Measurements from ENCODE around the gene KATNA1. TPM values are rescaled to one million over a fixed set of nuclear protein-coding genes. Genes with fewer than 3 reads are reported as not detected.

Gene KATNA1
- total and polyA plus RNA-seq, 2 donors (not counting 3 experiments of a cell fraction or from before 2014, with no cell fraction given), result 9.9 to 15.9 TPM

- no TSS peak for BruUV-seq (replicated peaks)
- TF ChIP-seq MAX (IDR thresholded peaks at IDR 0.05; ENCODE audit: insufficient read depth, insufficient read length), result no peak
- TF ChIP-seq MYC (IDR thresholded peaks at IDR 0.05; ENCODE audit: low read depth, low read length), result no peak
- TF ChIP-seq GATA2 (IDR thresholded peaks at IDR 0.05; ENCODE audit: insufficient read depth, insufficient read length, low read depth, low read length), result peak; percentile 85
- no peak for TF ChIP-seq POLR2AphosphoS5 (IDR thresholded peaks at IDR 0.05; ENCODE audit: insufficient read depth, low read depth, low read length)
- TF ChIP-seq, protein P1, sequence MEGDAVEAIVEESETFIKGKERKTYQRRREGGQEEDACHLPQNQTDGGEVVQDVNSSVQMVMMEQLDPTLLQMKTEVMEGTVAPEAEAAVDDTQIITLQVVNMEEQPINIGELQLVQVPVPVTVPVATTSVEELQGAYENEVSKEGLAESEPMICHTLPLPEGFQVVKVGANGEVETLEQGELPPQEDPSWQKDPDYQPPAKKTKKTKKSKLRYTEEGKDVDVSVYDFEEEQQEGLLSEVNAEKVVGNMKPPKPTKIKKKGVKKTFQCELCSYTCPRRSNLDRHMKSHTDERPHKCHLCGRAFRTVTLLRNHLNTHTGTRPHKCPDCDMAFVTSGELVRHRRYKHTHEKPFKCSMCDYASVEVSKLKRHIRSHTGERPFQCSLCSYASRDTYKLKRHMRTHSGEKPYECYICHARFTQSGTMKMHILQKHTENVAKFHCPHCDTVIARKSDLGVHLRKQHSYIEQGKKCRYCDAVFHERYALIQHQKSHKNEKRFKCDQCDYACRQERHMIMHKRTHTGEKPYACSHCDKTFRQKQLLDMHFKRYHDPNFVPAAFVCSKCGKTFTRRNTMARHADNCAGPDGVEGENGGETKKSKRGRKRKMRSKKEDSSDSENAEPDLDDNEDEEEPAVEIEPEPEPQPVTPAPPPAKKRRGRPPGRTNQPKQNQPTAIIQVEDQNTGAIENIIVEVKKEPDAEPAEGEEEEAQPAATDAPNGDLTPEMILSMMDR (IDR thresholded peaks at IDR 0.05; ENCODE audit: extremely low read depth in 1 of 2, insufficient read depth in 1 of 2, low read depth in 1 of 2, low read length in 2 of 2), result no peak
- peak; percentile 84 for TF ChIP-seq FOS (IDR thresholded peaks at IDR 0.05; ENCODE audit: borderline replicate concordance, insufficient read depth, low read length)
- peak; percentile 81 for TF ChIP-seq JUN (IDR thresholded peaks at IDR 0.05; ENCODE audit: borderline replicate concordance, insufficient read depth, insufficient read length, low read depth)
- TF ChIP-seq EZH2 (IDR thresholded peaks at IDR 0.05; ENCODE audit: borderline replicate concordance, low read depth, low read length, severe bottlenecking), result no peak
- TF ChIP-seq POLR2A (IDR thresholded peaks at IDR 0.05; ENCODE audit: low read depth, low read length), result no peak
- Histone ChIP-seq H3K27ac (ENCODE audit: insufficient read depth, low read depth, low read length) (peak overlapping the region; percentile 37), H2AFZ (ENCODE audit: low read depth, low read length) (no peak overlapping the region), H4K20me1 (replicated peaks; ENCODE audit: control insufficient read depth, extremely low read depth, insufficient read depth, low read length) (no peaks in the 10 kb centered on the region), H3K79me2 (ENCODE audit: control insufficient read depth, insufficient read depth, low read length) (peaks cover 7% of the 10 kb centered on the region), H3K9me1 (replicated peaks; ENCODE audit: control insufficient read depth, extremely low read depth, insufficient read depth, low read length) (no peaks in the 10 kb centered on the region), H3K4me3 (replicated peaks in 1 of 3; ENCODE audit: insufficient read depth in 1 of 3, low read depth in 1 of 3, low read length in 3 of 3) (no peak overlapping the region), H3K27me3 (ENCODE audit: control insufficient read depth in 2 of 2, insufficient read depth in 2 of 2, low read length in 2 of 2) (peaks cover 3 to 10% of the 10 kb centered on the region in 2 experiments), H3K36me3 (ENCODE audit: control insufficient read depth in 2 of 2, extremely low read depth in 1 of 2, insufficient read depth in 2 of 2, low read length in 2 of 2) (no peaks in the 10 kb centered on the region), H3K9ac (replicated peaks; ENCODE audit: extremely low read depth, insufficient read depth, low read length) (no peak overlapping the region), H3K4me2 (ENCODE audit: insufficient read depth, low read length) (peak overlapping the region; percentile 57), H3K9me3 (replicated peaks; ENCODE audit: control insufficient read depth, insufficient read depth, low read length) (no peaks in the 10 kb centered on the region), H3K4me1 (ENCODE audit: control insufficient read depth, extremely low read depth, insufficient read depth, low read length) (peaks cover 16% of the 10 kb centered on the region)
- peak; percentile 76 for FAIRE-seq
- peak; percentile 84 for DNase-seq (ENCODE audit: low read depth, low spot score)
- CTCF ChIA-PET, result interaction anchor here (1.0 to 5.8 kb wide), 2 partner anchors 11 to 17 kb away, joined by 4 to 35 read pairs; partner anchors contain the start of gene PPIL4
- intact Hi-C loops (cut with micrococcal nuclease) (no loop called here), dilution Hi-C loops (cut with MboI; ENCODE audit: extremely low pct_ligation_motif_present, low sequenced_read_pairs) (no loop called here)
- POLR2A ChIA-PET, result no interaction called here
Measured at GRCh38 chr6:149563203-149563927, 85.1 kb downstream of the KATNA1 start.

Data from endothelial cell of umbilical vein (primary cell).